ENCODE data around the gene CD226.
"Not testable (repeated sequence)": the region's sequence is repeated elsewhere in the genome, so short reads cannot be mapped to it uniquely, and the experiment has no call there.

CD226 gene

DNA sequence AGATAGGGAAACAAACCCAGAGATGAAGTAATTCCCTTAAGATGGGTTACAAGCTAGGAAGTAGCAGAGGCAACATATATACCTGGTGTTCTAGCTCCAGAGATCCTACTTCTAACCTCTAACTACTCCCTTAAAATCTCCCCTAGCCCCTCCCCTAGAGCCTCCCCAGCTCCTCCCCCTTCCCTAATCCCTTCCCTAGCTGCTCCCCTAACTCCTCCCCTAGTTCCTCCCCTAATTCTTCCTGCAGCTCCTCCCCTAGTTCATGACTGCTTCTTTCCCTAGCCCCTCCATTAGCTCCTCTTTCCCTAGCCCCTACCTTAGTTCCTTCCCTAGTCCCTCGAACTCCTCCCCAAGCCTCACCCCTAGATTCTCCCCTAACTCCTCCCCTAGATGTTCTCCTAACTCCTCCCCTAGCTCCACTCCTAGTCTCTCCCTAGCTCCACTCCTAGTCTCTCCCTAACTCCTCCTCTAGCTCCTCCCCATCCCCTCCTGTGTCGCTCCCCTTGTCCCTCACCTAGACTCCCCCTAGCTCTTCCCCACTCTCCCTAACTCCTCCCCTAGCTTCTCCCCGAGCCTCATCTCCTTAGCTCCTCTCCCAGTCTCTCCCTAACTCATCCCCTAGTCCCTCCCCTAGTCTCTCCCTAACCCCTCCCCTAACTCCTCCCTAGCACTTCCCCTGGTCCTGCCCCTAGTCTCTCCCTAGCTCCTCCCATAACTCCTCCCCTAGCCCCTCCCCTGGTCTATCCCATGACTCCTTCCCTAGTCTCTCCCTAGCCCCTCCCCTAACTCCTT, 108.9 kb downstream of the CD226 start:
- Mint-ChIP-seq H3K27ac (peak overlapping the region in 1 of 2 donors; percentile 33), H3K9me3 (no peaks in the 10 kb centered on the region), H3K36me3 (ENCODE audit: insufficient read depth) (peaks cover 16% of the 10 kb centered on the region), H3K27me3 (no peaks in the 10 kb centered on the region), H3K4me3 (no peak overlapping the region), H3K4me1 (ENCODE audit: low read depth in 2 of 2) (peaks cover 0 to 7% of the 10 kb centered on the region in 2 donors)
- ATAC-seq (replicated peaks) (no peak), DNase-seq (no peak)

DNA sequence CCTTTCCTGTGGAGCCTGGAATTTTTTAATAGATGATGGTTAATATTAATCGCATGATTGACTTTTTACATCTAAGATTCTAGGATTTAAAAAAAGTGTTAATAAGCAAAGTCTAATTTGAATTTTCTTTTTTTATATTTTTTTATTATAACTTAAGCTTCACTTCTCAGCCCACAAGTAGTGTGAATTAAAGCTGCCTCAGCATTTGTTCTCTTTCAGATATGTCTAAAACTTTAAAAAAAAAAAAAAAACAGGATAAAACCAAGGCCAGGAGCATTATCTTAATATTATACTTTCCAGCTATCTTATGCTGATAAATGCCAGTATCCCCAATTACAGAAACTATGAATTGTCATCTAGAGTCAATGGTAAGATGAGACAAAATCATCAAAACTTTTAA, 109.7 kb downstream of the CD226 start:
- Mint-ChIP-seq H3K27me3 (no peaks in the 10 kb centered on the region), H3K9me3 (no peaks in the 10 kb centered on the region), H3K4me3 (no peak overlapping the region), H3K36me3 (ENCODE audit: insufficient read depth) (peaks cover 16% of the 10 kb centered on the region), H3K27ac (no peak overlapping the region), H3K4me1 (ENCODE audit: low read depth in 2 of 2) (peaks cover 0 to 7% of the 10 kb centered on the region in 2 donors)
- DNase-seq = no peak
- no peak for ATAC-seq (replicated peaks)

DNA sequence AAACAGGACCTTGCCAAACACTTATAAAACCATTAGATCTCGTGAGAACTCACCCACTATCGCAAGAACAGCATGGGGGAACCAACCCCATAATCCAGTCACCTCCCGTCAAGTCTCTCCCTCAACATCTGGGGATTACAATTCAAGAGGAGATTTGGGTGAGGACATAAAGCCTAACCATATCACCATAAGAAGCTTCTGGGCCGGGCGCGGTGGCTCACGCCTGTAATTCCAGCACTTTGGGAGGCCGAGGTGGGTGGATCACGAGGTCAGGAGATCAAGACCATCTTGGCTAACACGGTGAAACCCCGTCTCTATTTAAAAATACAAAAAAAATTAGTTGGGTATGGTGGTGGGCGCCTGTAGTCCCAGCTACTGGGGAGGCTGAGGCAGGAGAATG, 112.7 kb downstream of the CD226 start:
- not testable (repeated sequence) for H3K9me3 Mint-ChIP-seq; H3K27me3 Mint-ChIP-seq; H3K27ac Mint-ChIP-seq; ATAC-seq (replicated peaks); DNase-seq; H3K4me1 Mint-ChIP-seq (ENCODE audit: low read depth in 2 of 2); H3K4me3 Mint-ChIP-seq
- H3K36me3 Mint-ChIP-seq (ENCODE audit: insufficient read depth) = peaks cover 10% of the 10 kb centered on the region

DNA sequence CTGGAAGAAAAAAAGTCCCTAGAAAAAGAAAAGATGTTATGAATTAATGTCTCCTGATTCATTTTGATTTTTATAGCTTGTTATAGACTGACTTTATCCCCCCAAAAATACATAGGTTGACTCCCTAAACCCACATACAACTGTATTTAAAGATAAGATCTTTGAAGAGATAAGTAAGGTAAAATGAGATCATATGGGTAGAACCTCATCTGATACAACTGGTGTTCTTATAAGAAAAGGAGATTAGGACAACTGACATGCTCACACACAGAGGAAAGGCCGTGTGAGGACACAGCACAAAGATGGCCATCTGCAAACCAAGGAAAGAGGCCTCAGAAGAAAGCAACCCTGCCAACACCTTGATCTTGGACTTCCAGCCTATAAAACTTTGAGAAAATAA, 117.5 kb downstream of the CD226 start:
- DNase-seq = no peak
- Mint-ChIP-seq H3K36me3 (ENCODE audit: insufficient read depth) (peaks cover 4% of the 10 kb centered on the region), H3K4me1 (ENCODE audit: low read depth in 2 of 2) (no peaks in the 10 kb centered on the region), H3K27ac (no peak overlapping the region), H3K4me3 (no peak overlapping the region), H3K9me3 (no peaks in the 10 kb centered on the region), H3K27me3 (no peaks in the 10 kb centered on the region)
- ATAC-seq (replicated peaks) = no peak

DNA sequence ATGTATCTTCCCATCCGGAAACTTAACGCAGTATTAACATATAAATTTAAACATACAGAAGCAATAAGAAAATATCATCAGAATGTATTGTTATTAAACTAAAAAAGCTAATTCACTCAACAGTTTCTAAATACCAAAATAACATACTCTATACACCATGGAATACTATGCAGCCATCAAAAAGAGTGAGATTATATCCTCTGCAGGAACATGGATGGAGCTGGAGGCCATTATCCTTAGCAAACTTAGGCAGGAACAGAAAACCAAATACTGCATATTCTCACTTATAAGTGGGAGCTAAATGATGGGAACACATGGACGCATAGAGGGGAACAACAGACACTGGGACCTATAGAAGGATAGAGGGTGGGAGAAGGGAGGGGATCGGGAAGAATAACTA, 127.1 kb downstream of the CD226 start:
- H3K27me3 Mint-ChIP-seq = no peaks in the 10 kb centered on the region
- no peak overlapping the region for H3K27ac Mint-ChIP-seq
- H3K4me3 Mint-ChIP-seq = no peak overlapping the region
- H3K36me3 Mint-ChIP-seq (ENCODE audit: insufficient read depth) = peaks cover 7% of the 10 kb centered on the region
- no peak for DNase-seq
- ATAC-seq (replicated peaks) = no peak
- no peaks in the 10 kb centered on the region for H3K4me1 Mint-ChIP-seq (ENCODE audit: low read depth in 2 of 2)
- H3K9me3 Mint-ChIP-seq = no peaks in the 10 kb centered on the region

DNA sequence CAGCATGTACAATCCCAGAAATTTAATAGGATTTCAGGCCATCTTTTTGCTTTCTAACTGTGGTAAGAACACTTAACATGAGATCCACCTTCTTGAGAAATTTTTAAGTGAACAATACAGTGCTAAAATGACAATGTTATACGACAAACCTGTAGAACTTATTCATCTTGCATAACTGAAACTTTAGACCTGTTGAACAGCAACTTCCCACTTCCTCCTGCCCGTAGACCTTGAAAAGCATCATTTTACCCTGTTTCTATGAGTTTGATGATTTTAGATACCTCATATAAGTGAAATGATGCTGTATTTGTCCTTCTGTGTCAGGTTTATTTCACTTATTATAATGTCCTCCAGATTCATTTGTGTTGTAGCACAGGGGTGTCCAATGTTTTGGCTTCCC, 128.2 kb downstream of the CD226 start:
- no peaks in the 10 kb centered on the region for H3K9me3 Mint-ChIP-seq
- no peaks in the 10 kb centered on the region for H3K4me1 Mint-ChIP-seq (ENCODE audit: low read depth in 2 of 2)
- DNase-seq (no peak), ATAC-seq (replicated peaks) (no peak)
- no peak overlapping the region for H3K4me3 Mint-ChIP-seq
- no peak overlapping the region for H3K27ac Mint-ChIP-seq
- no peaks in the 10 kb centered on the region for H3K27me3 Mint-ChIP-seq
- peaks cover 7% of the 10 kb centered on the region for H3K36me3 Mint-ChIP-seq (ENCODE audit: insufficient read depth)

DNA sequence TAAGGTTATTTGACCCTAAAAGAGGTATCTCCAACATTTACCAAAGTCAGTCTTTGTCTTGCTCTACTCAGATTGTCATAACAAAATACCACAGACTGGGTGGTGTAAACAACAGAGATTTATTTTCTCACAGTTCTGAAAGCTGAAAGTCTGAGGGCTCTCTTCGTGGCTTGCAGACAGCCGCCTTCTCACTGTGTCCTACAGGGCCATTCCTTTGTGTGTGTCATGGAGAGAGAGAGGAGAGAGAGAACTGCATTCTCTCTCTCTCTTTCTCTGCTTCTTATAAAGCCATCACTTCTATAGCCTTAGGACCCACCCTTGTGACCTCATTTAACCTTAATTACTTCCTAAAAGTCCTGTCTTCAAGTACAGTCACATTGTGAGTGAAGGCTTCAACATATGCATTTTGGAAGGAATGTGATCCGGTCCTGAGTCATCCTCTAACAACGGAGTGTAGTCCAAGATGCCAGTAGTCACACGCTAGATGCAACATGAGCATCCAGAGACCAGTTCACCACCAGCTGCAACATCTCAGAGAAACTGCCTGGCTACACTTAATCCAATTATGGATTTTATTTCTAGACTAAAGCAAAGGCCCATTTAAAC, 130.2 kb downstream of the CD226 start:
- H3K36me3 Mint-ChIP-seq (ENCODE audit: insufficient read depth) = peaks cover 12% of the 10 kb centered on the region
- no peak overlapping the region for H3K4me3 Mint-ChIP-seq
- peak overlapping the region in 1 of 2 donors; percentile 0 for H3K27ac Mint-ChIP-seq
- ATAC-seq (replicated peaks) (no peak), DNase-seq (no peak)
- no peaks in the 10 kb centered on the region for H3K4me1 Mint-ChIP-seq (ENCODE audit: low read depth in 2 of 2)
- H3K9me3 Mint-ChIP-seq = no peaks in the 10 kb centered on the region
- no peaks in the 10 kb centered on the region for H3K27me3 Mint-ChIP-seq

DNA sequence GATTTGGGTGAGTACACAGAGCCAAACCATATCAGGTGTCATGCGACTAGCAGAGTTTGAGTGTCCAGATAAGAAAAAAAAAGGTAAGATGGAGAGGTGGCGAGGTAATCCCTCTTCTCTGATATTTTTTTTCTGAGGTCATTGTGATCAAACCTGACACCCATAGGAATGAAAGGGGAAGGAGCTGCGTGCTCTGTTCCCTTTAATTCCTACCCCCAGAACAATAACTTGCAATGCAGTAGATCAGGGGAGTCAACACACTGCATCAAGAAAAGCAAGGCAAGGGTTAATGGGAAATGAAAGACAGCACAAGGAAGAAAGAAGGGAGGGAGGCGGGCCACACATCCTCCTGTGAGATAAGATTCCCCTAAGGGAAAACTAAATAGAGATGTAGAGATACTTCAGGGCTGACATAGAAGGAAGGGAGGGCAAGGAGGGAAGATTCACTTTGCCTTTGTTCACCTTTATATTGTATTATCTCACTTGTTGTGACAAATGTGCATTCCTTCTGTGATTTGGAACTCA, 132.8 kb downstream of the CD226 start:
- peaks cover 12% of the 10 kb centered on the region for H3K36me3 Mint-ChIP-seq (ENCODE audit: insufficient read depth)
- no peaks in the 10 kb centered on the region for H3K9me3 Mint-ChIP-seq
- no peak overlapping the region for H3K4me3 Mint-ChIP-seq
- no peak for DNase-seq
- peaks cover 3% of the 10 kb centered on the region in 2 donors for H3K4me1 Mint-ChIP-seq (ENCODE audit: low read depth in 2 of 2)
- no peak overlapping the region for H3K27ac Mint-ChIP-seq
- no peaks in the 10 kb centered on the region for H3K27me3 Mint-ChIP-seq
- ATAC-seq (replicated peaks) = no peak

DNA sequence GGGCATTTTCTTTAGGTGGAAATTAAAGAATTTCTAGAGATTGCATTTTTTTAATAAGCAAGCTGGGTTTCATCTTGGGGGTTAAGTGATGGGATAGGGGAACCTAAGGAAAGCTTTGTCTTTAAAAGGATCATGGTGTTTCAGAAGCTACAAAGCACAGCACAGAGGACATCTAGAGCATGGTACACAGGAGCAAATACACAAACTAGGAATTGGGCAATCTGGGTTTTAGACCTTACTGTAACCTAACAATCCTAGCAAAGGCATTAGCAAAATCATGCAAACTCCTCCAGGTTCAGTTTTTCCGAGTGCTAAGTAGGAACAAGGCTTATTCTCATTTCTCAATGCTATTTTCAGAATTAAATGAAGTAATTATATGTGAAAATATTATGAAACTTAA, 134.1 kb downstream of the CD226 start:
- Mint-ChIP-seq H3K36me3 (ENCODE audit: insufficient read depth) (peaks cover 12% of the 10 kb centered on the region), H3K9me3 (no peaks in the 10 kb centered on the region), H3K27ac (no peak overlapping the region), H3K4me1 (ENCODE audit: low read depth in 2 of 2) (peaks cover 3% of the 10 kb centered on the region in 2 donors), H3K27me3 (no peaks in the 10 kb centered on the region), H3K4me3 (no peak overlapping the region)
- DNase-seq = no peak
- ATAC-seq (replicated peaks) = no peak

DNA sequence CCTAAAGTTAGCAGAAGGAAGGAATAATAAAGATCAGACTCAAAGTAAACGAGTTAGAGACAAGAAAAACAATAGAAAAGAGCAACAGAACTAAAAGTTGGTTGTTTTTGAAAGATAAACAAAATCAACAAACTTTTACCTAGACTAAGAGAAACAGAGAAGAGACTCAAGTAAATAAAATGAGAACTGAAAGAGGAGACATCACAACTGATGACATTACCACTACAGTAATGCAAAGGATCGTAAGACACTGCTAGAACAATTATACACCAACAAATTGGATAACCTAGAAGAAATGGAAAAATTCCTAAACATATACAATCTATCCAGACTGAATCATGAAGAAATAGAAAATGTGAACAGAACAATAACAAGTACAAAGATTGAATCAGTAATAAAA, 139.3 kb downstream of the CD226 start:
- Mint-ChIP-seq H3K27me3 (no peaks in the 10 kb centered on the region), H3K27ac (no peak overlapping the region), H3K36me3 (ENCODE audit: insufficient read depth) (peaks cover 5% of the 10 kb centered on the region), H3K4me3 (no peak overlapping the region), H3K9me3 (no peaks in the 10 kb centered on the region), H3K4me1 (ENCODE audit: low read depth in 2 of 2) (peaks cover 3% of the 10 kb centered on the region in 2 donors)
- DNase-seq (no peak), ATAC-seq (replicated peaks) (no peak)

DNA sequence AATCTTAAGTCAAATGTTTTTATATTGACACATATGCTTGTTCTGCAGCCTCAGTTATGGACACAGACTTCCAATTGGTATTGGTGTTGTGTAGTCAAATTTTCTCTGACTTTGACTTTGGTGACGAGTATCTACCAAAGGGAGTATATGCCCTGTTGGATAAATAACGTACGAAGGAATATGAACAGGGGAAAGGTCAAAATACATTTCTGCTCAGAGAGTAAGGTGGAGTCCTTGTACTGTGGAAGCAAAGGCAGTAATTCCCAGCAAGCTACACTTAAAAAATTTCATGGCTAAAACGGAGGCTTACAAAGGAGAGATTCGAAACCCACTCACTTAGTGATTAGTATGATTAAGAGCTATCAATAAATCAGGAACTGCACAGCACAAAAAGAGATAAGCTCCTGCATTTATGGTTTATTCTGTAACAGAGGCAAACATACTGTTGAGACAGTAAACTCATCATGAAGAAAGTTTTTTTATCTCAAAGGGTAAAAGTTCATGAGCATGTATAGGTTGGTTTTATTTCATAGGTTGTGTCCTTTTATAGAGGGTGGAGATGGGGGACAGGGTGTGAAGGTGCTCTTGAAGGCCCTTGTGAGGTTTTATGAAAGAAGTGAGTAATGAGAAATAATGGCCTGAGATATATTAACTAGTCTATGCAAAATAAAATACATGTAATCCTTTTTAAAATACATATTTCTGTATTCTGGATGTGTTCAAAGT, 142.7 kb downstream of the CD226 start:
- DNase-seq (no peak), ATAC-seq (replicated peaks) (no peak)
- no peak overlapping the region for H3K4me3 Mint-ChIP-seq

More for the DNA sequence above, 142.7 kb downstream of the CD226 start:
- H3K27ac Mint-ChIP-seq = no peak overlapping the region
- H3K27me3 Mint-ChIP-seq = no peaks in the 10 kb centered on the region
- no peaks in the 10 kb centered on the region for H3K36me3 Mint-ChIP-seq (ENCODE audit: insufficient read depth)
- H3K9me3 Mint-ChIP-seq = no peaks in the 10 kb centered on the region
- no peaks in the 10 kb centered on the region for H3K4me1 Mint-ChIP-seq (ENCODE audit: low read depth in 2 of 2)
